Calu3 (cell line): ENCODE data around the gene GTPBP3. TPM values are rescaled to one million over a fixed set of nuclear protein-coding genes. Genes with fewer than 3 reads are reported as not detected.

Experiments
- BruUV-seq: library from RNA; stranded (reverse); fragments of 400-500 nt; replicated peaks from 2 replicates; lab custom pipeline; 2021; lab: Mats Ljungman, UMichigan
- CTCF ChIA-PET: fragments of 300-600 bp; sonication (Branson Sonifier 250); formaldehyde crosslinking; loops from one replicate; lab custom pipeline; 2022; ENCODE audit warnings: antibody characterized with exemption; lab: Charles Lee
- DNase-seq: peaks from one replicate; pipeline ENCODE4 v3.0.0; 2022
- H3K27ac Mint-ChIP-seq: one replicate; pipeline ENCODE4 v1.8.0; 2022; ENCODE audit warnings: mixed read lengths; ENCODE audit not compliant: unreplicated experiment
- H3K27me3 Mint-ChIP-seq: one replicate; pipeline ENCODE4 v1.8.0; 2022; ENCODE audit warnings: mixed read lengths; ENCODE audit not compliant: unreplicated experiment
- H3K36me3 Mint-ChIP-seq: one replicate; pipeline ENCODE4 v1.8.0; 2022; ENCODE audit warnings: mild to moderate bottlenecking, moderate library complexity, mixed read lengths; ENCODE audit not compliant: insufficient read depth, unreplicated experiment
- H3K4me1 Mint-ChIP-seq: one replicate; pipeline ENCODE4 v1.8.0; 2022; ENCODE audit warnings: mild to moderate bottlenecking, low read depth, mixed read lengths; ENCODE audit not compliant: unreplicated experiment
- H3K4me3 Mint-ChIP-seq: one replicate; pipeline ENCODE4 v1.8.0; 2022; ENCODE audit warnings: mild to moderate bottlenecking, low read depth, moderate library complexity, mixed read lengths; ENCODE audit not compliant: unreplicated experiment
- H3K9me3 Mint-ChIP-seq: one replicate; pipeline ENCODE4 v1.8.0; 2022; ENCODE audit warnings: low read depth, mixed read lengths; ENCODE audit not compliant: unreplicated experiment
- intact Hi-C: fragments of 100-400 bp; cut with micrococcal nuclease; formaldehyde crosslinking; loops from one replicate; pipeline ENCODE4 v1.10.0; 2022; ENCODE audit not compliant: unreplicated experiment
- total RNA-seq: library from RNA; stranded (reverse); gene quantifications from 2 replicates; pipeline ENCODE4 v1.2.3, GENCODE V29; 2022
- TF ChIP-seq, protein P1 (sequence below): fragments of 200-600 bp; IDR thresholded peaks from one replicate; pipeline ENCODE4 v1.8.0; 2022; ENCODE audit warnings: antibody characterized with exemption; ENCODE audit not compliant: unreplicated experiment

GTPBP3 gene
- total RNA-seq, 1 experiment from 2014 or later: 40.9 TPM

DNA sequence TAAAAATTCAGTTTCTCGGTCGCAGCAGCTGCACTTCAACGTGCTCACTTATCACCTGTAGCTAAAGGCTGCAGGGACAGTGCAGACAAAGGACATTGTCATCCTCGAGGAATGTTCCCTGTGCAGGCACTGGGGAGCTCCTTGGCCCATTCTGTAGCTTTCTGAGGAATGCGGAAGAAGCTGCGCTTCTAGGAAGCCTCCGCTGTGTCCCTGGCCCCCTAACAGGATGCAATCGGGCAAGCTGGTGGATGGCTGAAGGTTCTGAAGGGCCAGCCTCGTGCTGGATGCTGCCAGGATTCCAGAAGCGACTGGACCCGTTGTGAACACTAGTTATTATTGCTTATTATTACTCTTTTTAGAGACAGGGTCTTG lies 10.8 kb upstream of the GTPBP3 start:
- peaks cover 16% of the 10 kb centered on the region for H3K36me3 Mint-ChIP-seq
- TF ChIP-seq, protein P1, sequence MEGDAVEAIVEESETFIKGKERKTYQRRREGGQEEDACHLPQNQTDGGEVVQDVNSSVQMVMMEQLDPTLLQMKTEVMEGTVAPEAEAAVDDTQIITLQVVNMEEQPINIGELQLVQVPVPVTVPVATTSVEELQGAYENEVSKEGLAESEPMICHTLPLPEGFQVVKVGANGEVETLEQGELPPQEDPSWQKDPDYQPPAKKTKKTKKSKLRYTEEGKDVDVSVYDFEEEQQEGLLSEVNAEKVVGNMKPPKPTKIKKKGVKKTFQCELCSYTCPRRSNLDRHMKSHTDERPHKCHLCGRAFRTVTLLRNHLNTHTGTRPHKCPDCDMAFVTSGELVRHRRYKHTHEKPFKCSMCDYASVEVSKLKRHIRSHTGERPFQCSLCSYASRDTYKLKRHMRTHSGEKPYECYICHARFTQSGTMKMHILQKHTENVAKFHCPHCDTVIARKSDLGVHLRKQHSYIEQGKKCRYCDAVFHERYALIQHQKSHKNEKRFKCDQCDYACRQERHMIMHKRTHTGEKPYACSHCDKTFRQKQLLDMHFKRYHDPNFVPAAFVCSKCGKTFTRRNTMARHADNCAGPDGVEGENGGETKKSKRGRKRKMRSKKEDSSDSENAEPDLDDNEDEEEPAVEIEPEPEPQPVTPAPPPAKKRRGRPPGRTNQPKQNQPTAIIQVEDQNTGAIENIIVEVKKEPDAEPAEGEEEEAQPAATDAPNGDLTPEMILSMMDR: no peak
- intact Hi-C loops: no loop called here
- no peak for DNase-seq
- no peaks in the 10 kb centered on the region for H3K27me3 Mint-ChIP-seq
- no TSS peak for BruUV-seq
- no peak overlapping the region for H3K4me3 Mint-ChIP-seq
- no peaks in the 10 kb centered on the region for H3K9me3 Mint-ChIP-seq
- no peak overlapping the region for H3K27ac Mint-ChIP-seq
- no peaks in the 10 kb centered on the region for H3K4me1 Mint-ChIP-seq
- CTCF ChIA-PET: no interaction called here

DNA sequence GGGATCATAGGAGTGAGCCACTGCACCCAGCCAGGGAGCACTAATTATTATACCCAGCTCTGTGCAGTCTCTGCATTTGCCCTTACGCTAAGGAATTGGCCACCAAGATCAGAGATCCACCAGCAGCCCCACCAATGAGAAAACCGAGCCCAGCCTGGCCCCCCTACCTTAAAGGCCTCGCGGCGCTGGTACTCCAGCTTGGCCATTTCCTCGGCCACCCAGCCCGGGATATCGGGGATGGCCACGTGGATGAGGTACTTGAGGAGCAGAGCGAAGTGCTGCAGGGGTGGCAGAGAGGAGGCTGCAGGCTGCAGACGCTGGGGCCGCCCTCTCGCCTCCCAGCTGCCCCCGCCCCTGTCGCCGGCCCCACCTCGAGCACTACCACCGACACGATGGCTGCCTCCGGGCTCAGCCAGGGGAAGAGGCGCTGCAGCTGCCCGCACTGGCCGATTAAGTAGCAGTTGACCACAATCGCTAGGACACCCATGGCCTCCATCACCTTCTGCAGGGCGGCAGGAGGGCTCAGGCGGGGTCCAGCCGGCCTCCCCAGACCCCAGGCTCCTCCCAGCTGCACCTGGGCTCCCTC lies 10.2 kb upstream of the GTPBP3 start:
- no peaks in the 10 kb centered on the region for H3K27me3 Mint-ChIP-seq
- no peak for DNase-seq
- no peak overlapping the region for H3K27ac Mint-ChIP-seq
- H3K36me3 Mint-ChIP-seq: peaks cover 16% of the 10 kb centered on the region
- no TSS peak for BruUV-seq
- TF ChIP-seq, protein P1: no peak
- CTCF ChIA-PET: interaction anchor here (0.6 kb wide), 1 partner anchor 85 kb away, joined by 3 read pairs; no protein-coding TSS in a partner anchor
- intact Hi-C loops: no loop called here
- H3K4me3 Mint-ChIP-seq: no peak overlapping the region
- H3K4me1 Mint-ChIP-seq: no peaks in the 10 kb centered on the region
- no peaks in the 10 kb centered on the region for H3K9me3 Mint-ChIP-seq

DNA sequence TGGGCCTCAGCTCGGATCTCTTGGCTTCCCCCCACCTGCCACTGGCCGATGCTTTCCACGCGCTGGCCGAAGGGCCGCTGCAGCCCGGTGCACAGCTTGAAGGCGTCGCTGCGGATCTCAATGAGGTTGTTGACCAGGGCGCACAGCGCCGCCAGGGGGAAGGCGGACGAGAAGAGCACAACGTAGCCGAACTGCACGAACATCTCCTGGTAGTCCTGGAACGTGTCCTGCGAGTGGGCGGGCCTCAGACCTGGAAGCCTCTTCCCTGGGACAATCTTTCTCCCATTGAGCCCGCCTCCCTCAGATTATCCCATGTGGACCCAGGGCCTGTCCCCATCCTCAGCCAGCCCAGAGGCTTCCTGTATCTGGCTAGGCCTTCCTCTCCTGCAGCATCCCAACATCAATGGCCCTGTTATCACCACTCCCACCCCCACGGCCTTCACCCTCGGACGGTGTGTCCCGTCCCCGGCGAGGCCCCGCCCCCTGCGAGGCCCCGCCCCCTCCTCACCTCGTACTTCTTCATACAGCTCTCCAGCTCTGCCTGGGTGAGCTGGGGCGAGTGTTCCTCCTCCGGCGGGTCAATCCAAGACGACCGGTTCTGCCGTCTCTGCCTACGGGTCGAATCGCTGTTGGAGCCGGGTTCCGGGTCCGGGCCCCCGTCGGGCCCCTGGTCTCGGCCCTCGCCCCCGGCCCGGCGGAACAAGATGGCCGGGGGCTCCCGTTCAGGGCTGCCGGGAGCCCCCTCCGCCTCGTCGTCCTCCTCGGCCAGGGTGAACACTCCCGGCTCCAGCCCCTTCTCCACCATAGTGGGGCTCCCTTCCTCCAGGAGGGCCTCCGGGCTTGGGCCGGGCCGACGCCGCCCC lies 9.5 kb upstream of the GTPBP3 start:
- no peaks in the 10 kb centered on the region for H3K9me3 Mint-ChIP-seq
- no peak overlapping the region for H3K4me3 Mint-ChIP-seq
- no peaks in the 10 kb centered on the region for H3K27me3 Mint-ChIP-seq
- BruUV-seq: no TSS peak
- no peak overlapping the region for H3K27ac Mint-ChIP-seq
- TF ChIP-seq, protein P1: no peak
- H3K36me3 Mint-ChIP-seq: peaks cover 12% of the 10 kb centered on the region
- intact Hi-C loops: no loop called here
- no peaks in the 10 kb centered on the region for H3K4me1 Mint-ChIP-seq
- DNase-seq: no peak
- CTCF ChIA-PET: interaction anchor here (0.6 kb wide), 1 partner anchor 86 kb away, joined by 3 read pairs; no protein-coding TSS in a partner anchor

DNA sequence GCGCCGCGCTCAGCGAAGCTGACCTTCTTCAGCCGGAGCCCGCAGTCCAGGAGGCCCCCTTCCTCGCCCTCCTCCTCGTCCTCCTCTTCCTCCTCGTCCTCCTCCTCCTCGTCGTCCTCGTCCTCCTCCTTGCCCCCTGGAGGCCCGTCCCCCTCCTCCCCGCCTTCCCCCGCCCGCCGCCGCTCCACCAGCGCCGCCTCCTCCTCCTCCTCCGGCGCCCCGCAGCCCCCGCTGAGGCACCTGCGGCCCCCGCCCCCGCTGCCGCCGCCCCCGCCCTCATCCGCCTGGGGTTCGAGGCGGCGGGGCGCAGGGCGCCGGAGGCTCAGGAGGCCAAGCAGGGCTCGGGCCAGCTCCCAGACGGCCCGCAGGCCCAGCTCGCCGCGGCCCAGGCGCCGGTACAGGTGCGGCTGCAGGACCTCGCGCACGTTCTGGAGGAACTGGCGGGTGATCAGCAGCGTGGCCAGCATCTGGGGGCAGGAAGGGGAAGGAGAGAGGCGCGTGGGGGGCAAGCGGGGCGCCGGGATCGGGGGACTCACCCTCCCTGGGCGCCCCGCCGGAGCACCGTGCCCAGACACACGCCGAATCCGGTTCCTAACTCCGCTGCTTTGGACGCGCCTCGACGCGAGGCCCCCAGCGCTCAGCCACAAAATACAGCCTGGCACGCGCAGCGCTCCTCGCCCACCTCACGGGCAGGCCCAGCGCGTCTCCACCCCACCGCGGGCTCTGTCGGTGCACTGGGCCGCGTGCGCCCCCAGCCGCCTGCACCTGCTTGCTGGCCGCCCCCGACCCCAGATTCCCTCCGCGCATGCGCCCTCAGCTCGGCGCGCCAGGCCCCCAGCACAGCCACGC lies 8.6 kb upstream of the GTPBP3 start:
- no TSS peak for BruUV-seq
- no peak for DNase-seq
- Mint-ChIP-seq H3K27ac (no peak overlapping the region), H3K27me3 (no peaks in the 10 kb centered on the region), H3K4me1 (no peaks in the 10 kb centered on the region), H3K4me3 (no peak overlapping the region), H3K36me3 (peaks cover 9% of the 10 kb centered on the region), H3K9me3 (no peaks in the 10 kb centered on the region)
- CTCF ChIA-PET: no interaction called here
- TF ChIP-seq, protein P1: no peak
- intact Hi-C loops: no loop called here
